HG02870 (cell line): Measurements from ENCODE around the gene DNAJC27.

Experiments used
- ATAC-seq: cut with Tn5 transposase; IDR thresholded peaks from one replicate; pipeline ENCODE4 v1.9.1; 2021; ENCODE audit warnings: mild to moderate bottlenecking, moderate library complexity; ENCODE audit not compliant: unreplicated experiment

Gene DNAJC27

DNA sequence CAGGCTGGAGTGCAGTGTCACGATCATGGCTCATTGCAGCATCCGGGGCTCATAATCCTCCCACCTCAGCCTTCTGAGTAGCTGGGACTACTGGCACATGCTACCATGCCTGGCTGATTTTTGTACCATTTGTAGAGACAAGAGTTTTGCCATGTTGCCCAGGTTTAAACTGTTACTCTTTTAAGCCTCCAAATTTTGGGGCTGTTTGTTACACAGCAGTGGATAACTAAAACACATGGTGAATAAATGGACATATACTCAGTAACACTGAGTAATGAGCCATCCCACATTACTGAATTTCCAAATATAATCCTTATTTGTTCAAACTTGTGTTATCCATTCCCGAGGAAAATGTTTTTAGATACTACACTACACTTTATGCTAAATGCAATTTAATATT lies 61.5 kb downstream of the DNAJC27 start:
- no peak for ATAC-seq

DNA sequence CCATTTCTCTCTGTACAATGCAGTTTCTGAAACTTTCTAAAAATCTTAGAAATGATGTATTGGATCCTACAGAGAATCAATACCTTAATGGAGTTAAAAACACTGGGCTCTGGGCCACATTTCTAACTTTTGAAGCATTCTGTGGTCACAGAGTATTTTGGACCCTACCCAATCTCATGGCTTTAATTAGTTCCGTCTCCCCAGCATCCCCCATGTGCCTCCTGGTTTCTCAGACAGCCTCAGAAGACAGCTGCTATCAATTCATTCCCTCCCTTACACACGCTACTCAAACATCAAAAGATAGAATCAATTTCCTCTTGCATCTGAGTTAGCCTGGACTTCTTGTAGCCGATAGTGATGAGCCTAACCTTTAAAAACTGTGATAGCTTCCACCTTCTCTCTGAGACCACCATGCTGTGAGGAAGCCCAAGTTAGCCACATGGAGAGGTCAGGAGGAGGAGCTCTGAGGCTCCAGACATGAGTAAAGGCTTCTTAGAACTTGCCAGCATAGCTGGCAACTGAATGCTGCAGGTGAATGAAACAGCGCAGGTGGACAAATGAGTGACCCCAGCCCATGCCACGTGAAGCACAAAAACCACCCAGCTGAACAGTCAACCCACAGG lies 62.1 kb downstream of the DNAJC27 start:
- no peak for ATAC-seq

DNA sequence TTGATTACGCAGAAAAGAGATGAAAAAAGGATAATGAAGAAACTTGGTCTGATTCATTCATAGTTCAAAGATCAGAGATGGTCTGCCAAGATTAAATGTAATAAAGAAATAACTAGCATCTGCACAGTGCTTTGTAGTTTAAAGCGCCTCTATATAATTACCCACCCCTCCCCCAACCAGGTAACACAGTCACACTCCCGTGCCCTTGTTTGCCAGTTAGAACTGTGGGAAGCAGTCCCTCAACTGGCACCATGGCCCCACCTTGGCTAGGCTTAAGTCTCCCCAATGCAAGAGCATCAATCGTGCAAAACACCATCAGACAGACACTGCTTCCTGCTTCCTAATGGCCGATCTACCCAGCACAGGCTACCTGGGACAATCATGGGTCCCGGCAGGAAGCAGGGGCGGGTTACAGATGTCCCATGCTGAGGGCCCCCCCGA lies 63.3 kb downstream of the DNAJC27 start:
- ATAC-seq: no peak

DNA sequence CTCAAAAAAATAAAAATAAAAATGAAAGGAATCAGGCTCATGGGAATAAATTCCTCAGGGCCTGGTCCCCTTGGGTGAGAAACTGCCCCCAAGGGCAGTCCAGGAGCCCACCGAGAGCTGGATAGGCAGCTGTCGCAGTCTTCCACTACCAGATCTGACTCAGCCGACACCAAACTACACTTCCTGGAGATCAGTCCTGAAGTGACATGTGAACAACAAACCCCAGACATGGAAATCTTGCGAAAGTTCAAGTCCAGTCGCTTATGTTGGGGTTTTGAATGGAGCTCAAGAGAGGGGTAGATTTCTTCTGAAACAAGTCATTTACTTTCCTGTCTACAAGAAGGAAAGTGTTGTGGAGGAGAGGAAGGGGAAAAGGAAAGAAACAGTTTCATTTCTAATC lies 64.6 kb downstream of the DNAJC27 start:
- no peak for ATAC-seq

DNA sequence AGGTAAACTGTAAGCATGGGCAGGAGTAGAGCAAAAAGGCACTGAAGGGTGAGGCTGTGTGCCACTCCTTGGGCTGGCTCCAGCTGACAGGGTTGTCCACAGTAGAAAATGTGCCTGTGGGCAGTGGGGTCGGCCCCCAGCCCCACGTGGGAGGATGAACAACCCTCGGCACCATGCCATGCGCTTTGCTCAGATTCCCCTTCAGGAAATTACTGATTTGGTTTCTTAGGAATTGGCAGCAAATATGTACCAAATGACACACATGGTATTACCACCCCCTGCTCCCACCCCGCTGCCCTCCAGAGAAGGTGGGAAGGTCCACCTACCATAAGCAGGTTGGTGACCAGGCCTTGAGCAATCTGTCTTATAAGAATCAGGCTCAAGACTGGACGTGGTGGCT lies 65.3 kb downstream of the DNAJC27 start:
- no peak for ATAC-seq

DNA sequence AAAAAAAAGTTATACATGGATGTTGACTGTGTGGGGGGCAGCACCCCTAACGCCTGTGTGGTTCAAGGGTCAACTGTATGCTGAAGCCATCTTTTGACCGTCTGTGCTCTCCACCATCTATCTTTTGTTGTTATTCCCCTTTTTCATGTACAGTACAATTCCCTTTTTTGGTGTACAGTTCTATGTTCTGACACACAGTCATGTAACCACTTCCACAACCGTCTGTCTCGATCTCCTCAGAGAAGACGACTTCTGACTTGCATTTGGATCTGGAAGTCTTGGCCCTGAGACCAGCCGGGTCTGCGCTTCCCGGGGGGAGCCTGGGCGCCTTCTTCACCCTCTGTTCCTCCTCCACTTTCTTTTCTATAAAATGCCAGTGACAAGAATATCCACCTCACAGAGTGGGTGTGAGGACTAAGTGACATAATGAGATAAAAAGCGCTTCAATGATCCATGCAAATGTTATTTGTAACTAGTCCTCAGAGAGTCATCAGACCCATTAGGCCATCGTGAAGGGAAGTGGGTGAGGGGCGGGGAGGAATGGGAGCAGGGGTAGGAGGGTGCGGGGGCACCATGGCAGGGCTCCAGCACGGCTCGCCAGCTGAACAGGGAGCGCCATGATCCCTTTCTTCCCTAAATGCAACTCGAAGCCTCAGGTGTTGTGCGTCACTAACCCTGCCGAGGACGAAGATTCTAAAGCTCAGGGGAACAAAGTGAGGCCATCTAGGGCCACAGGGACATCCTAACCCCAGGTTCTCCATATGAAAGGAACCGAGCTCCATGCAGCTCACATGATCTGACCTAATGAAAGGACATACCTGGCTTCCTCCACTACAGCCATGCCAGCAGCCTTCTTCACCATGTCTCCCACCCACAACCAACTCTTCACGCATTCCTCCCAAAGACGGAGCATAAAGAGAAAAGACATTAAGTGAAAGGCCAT lies 68.3 kb downstream of the DNAJC27 start:
- no peak for ATAC-seq

DNA sequence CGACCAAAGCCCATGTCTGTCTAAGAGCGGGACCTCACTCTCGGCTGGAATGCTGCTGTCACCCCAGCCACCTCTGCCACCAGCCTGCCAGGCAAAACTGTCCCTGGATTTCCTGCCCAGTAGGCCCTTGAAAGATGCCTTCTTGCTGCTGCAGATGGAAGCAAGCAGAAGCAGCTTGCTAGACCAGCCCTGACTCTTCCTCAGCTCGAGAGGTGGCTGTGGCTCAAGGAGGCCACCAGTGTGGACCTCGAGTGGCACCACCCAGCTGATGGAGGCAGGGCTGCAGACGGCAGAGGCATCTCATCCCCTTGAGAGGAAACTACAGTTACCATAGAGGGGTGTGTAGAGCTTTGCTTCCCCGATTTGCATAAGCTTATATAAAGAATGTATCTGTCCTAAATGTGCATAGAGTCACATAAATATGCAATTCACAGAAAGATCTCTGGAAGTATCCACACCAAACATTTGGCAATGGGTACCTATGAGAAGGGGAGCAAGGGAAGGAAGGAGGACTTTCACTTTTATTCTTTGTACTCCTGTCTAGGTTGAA lies 72.3 kb downstream of the DNAJC27 start:
- ATAC-seq: no peak

DNA sequence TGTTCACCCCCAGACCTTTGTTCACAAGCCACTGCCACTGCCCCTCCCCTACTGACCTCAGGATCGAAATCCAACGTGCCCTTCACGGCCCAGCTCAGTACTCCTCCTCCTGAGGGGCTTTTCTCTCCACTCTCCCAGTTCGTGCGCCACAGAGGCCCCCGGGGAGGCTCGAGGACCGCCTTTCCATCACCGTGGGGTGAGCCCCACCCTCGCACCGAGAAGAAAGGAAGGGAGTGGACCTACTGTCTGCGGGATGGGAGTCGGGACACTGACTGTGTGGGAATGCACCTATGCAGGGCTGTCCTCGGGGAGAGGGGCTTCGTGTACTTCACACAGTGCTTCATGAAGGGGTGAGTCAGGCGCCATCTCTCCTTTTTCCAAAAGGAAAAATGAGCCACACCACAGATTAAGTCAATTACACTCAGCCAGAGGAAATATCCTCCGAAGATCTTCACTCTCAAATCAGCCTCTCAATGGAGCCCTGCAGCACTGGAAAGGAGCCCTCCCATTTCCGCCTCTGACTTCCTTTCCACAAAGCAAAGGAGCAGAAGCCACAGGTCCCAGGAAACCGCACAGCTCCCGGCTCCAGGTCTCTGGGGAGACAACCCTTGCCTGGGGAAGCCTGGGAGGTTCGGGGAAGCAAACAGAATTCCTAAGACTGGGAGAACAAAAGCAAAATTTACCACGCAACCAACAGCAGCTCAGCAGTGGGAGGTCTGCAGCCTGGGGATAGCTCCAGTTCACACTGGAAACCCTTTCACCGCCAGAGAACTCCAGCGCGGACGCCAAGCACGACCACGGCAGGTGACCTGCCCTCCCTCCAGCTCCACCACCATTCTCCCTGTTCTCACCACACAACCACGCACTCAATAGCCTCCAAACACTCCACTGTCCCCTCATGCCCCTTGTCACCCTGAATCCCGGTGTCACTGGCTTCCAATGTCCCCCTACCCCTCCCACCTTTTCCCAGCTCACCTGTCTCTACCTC lies 73.3 kb downstream of the DNAJC27 start:
- ATAC-seq: no peak

DNA sequence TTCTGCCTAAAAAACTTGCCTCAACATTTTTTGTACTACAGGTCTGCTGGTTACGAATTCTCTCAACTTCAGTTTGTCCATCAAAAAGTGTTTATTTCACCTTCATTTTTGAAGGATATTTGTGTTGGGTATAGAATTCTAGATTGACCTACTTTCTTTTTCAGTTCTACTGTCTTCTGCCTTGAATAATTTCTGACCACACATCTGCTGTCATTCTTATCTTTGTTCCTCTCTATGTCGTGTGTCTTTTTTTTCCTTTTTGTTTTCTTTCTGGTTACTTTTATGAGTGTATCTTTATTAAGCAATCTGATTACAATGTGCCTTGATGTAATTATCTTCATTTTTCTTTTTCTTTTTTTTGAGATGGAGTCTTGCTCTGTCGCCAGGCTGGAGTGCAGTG lies 77.0 kb downstream of the DNAJC27 start:
- no peak for ATAC-seq

DNA sequence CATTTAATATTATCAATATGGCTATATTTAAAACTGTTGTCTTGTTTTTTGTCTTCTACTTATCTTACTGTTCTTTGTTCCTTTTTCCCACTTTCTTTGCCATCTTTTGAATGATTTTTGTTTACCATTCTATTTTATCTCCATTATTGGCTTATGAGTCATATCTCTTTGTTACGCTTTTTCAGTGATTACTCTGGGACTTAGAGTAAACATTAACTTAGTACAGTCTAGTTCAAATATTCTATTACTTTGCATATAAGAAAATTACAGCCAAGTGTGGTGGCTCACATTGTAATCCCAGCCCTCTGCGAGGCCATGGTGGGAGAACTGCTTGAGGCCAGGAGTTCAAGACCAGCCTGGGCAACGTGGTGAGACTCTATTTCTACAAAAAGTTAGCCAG lies 77.8 kb downstream of the DNAJC27 start:
- no peak for ATAC-seq
